H1 (cell line): ENCODE results near the gene TTC31. TPM values are rescaled to one million over a fixed set of nuclear protein-coding genes. Genes with fewer than 3 reads are reported as not detected.
A peak's percentile ranks its signal among the peaks of the same experiment; 100 is the strongest.

Source experiments
- CTCF ChIA-PET: fragments of 300-600 bp; sonication (Branson Sonifier 250); formaldehyde crosslinking; loops from one replicate; lab custom pipeline; 2021; ENCODE audit not compliant: partially characterized antibody; lab: Charles Lee
- POLR2A ChIA-PET: fragments of 300-600 bp; sonication (Branson Sonifier 250); formaldehyde crosslinking; loops from one replicate; lab custom pipeline; 2021; ENCODE audit warnings: inconsistent platforms; ENCODE audit not compliant: partially characterized antibody; lab: Charles Lee
- DNase-seq, 2 experiments: peaks; one replicate each; pipeline versions ENCODE4 v3.0.0 to v3.0.0-alpha.2; 2010 to 2022; ENCODE audit warnings: low spot score in 2 of 2, low read depth in 1 of 2, mixed read lengths in 1 of 2
- FAIRE-seq: peaks from 2 replicates; lab custom pipeline; 2011; peaks lifted over from hg19 to GRCh38; lab: Jason Lieb, UNC
- H2AFZ ChIP-seq: 2 replicates; pipeline ENCODE4 v1.8.1; 2012; ENCODE audit warnings: low read length, inconsistent platforms
- H2AK5ac ChIP-seq: 2 replicates; pipeline ENCODE4 v1.6.1; 2013; ENCODE audit warnings: low read depth, low read length
- H2BK120ac ChIP-seq: replicated peaks from 2 replicates; pipeline ENCODE3; 2013; ENCODE audit warnings: low read depth, low read length, inconsistent platforms
- H2BK12ac ChIP-seq: 2 replicates; pipeline ENCODE4 v1.6.1; 2013; ENCODE audit warnings: low read depth, low read length
- H2BK15ac ChIP-seq: 2 replicates; pipeline ENCODE4 v1.6.1; 2013; ENCODE audit warnings: low read length
- H2BK20ac ChIP-seq: 2 replicates; pipeline ENCODE4 v1.6.1; 2013; ENCODE audit warnings: low read length
- H2BK5ac ChIP-seq: 2 replicates; pipeline ENCODE4 v1.6.1; 2013; ENCODE audit warnings: low read depth, low read length
- H3K14ac ChIP-seq: 2 replicates; pipeline ENCODE4 v1.6.1; 2013; ENCODE audit warnings: inconsistent platforms; ENCODE audit not compliant: insufficient read length
- H3K18ac ChIP-seq: 2 replicates; pipeline ENCODE4 v1.6.1; 2013; ENCODE audit warnings: low read length; ENCODE audit errors: extremely low read depth
- H3K23ac ChIP-seq: 2 replicates; pipeline ENCODE4 v1.6.1; 2013; ENCODE audit warnings: inconsistent platforms; ENCODE audit not compliant: insufficient read length
- H3K23me2 ChIP-seq: 2 replicates; pipeline ENCODE4 v1.6.1; 2013; ENCODE audit warnings: low read depth, low read length
- H3K27ac ChIP-seq: 2 replicates; pipeline ENCODE4 v1.6.1; 2011; ENCODE audit warnings: low read depth, low read length, inconsistent platforms
- H3K27me3 ChIP-seq, 4 experiments: replicated peaks in 1 of 4; 1 replicate in 1 of 4; 2 replicates in 3 of 4; pipeline versions ENCODE4 v1.6.1 to v1.8.1; 2011 to 2013; ENCODE audit warnings: low read length in 3 of 4, mild to moderate bottlenecking in 3 of 4, inconsistent platforms in 2 of 4, mixed read lengths in 2 of 4, moderate library complexity in 1 of 4; ENCODE audit not compliant: control insufficient read depth in 3 of 4, insufficient read depth in 3 of 4; ENCODE audit errors: extremely low read depth in 1 of 4
- H3K36me3 ChIP-seq, 4 experiments: 2 replicates each; pipeline versions ENCODE4 v1.6.1 to v1.8.1; 2011 to 2013; ENCODE audit warnings: mild to moderate bottlenecking in 4 of 4, low read length in 3 of 4, moderate library complexity in 2 of 4, control low read depth in 1 of 4, inconsistent platforms in 1 of 4; ENCODE audit not compliant: insufficient read depth in 4 of 4, control insufficient read depth in 2 of 4
- H3K4ac ChIP-seq: replicated peaks from 2 replicates; pipeline ENCODE3; 2013; ENCODE audit warnings: low read length, low read depth, mixed read lengths, inconsistent platforms; ENCODE audit not compliant: insufficient read length
- H3K4me1 ChIP-seq, 4 experiments: replicated peaks in 1 of 4; 1 replicate in 1 of 4; 2 replicates in 3 of 4; pipeline versions ENCODE4 v1.6.1 to v1.8.1; 2011 to 2013; ENCODE audit warnings: low read length in 3 of 4, inconsistent platforms in 2 of 4, mixed read lengths in 1 of 4; ENCODE audit not compliant: insufficient read depth in 4 of 4, control insufficient read depth in 3 of 4
- H3K4me2 ChIP-seq, 2 experiments: 2 replicates each; pipeline versions ENCODE4 v1.6.1 to v1.8.1; 2011 to 2013; ENCODE audit warnings: low read depth in 2 of 2, low read length in 2 of 2, control low read depth in 1 of 2, inconsistent platforms in 1 of 2, mild to moderate bottlenecking in 1 of 2; ENCODE audit not compliant: insufficient read depth in 1 of 2
- H3K4me3 ChIP-seq, 4 experiments: fragments of 200-600, 300-600 bp in 1 of 4; sonication (generic), shearing (Covaris generic), sonication (Bioruptor Twin) in 1 of 4; 2 replicates each; pipeline versions ENCODE4 v1.5.1 to v1.8.1; 2011 to 2016; ENCODE audit warnings: low read length in 4 of 4, low read depth in 3 of 4, control low read depth in 2 of 4, inconsistent platforms in 2 of 4, mild to moderate bottlenecking in 2 of 4, mixed read lengths in 1 of 4, moderate library complexity in 1 of 4; ENCODE audit not compliant: insufficient read depth in 2 of 4; ENCODE audit errors: extremely low read depth in 1 of 4
- H3K56ac ChIP-seq: replicated peaks from 2 replicates; pipeline ENCODE3; 2013; ENCODE audit warnings: low read depth, mild to moderate bottlenecking, mixed read lengths, low read length, inconsistent platforms; ENCODE audit not compliant: insufficient read length
- H3K79me1 ChIP-seq: 2 replicates; pipeline ENCODE4 v1.6.1; 2013; ENCODE audit warnings: low read depth, low read length, control low read depth
- H3K79me2 ChIP-seq, 2 experiments: 2 replicates each; pipeline versions ENCODE4 v1.6.1 to v1.8.1; 2012 to 2013; ENCODE audit warnings: low read length in 2 of 2, mild to moderate bottlenecking in 2 of 2, inconsistent platforms in 1 of 2; ENCODE audit not compliant: insufficient read depth in 2 of 2, control insufficient read depth in 1 of 2
- H3K9ac ChIP-seq, 4 experiments: replicated peaks in 1 of 4; 1 replicate in 1 of 4; 2 replicates in 3 of 4; pipeline versions ENCODE4 v1.6.1 to v1.8.1; 2011 to 2013; ENCODE audit warnings: low read depth in 3 of 4, low read length in 3 of 4, control low read depth in 2 of 4, mild to moderate bottlenecking in 2 of 4, moderate library complexity in 2 of 4, inconsistent platforms in 1 of 4; ENCODE audit errors: extremely low read depth in 1 of 4
- H3K9me3 ChIP-seq, 2 experiments: 2 replicates each; pipeline versions ENCODE4 v1.6.1 to v1.8.1; 2012 to 2013; ENCODE audit warnings: mild to moderate bottlenecking in 2 of 2, moderate library complexity in 2 of 2, control low read depth in 1 of 2, inconsistent platforms in 1 of 2, low read depth in 1 of 2, low read length in 1 of 2, mixed read lengths in 1 of 2; ENCODE audit not compliant: insufficient read depth in 2 of 2
- H4K20me1 ChIP-seq, 2 experiments: replicated peaks in 1 of 2; 2 replicates each; pipeline versions ENCODE3 to v1.8.1; 2011 to 2013; ENCODE audit warnings: inconsistent platforms in 2 of 2, low read length in 2 of 2, mild to moderate bottlenecking in 1 of 2; ENCODE audit not compliant: insufficient read depth in 2 of 2, control insufficient read depth in 1 of 2
- H4K5ac ChIP-seq: 2 replicates; pipeline ENCODE4 v1.6.1; 2013; ENCODE audit warnings: low read length, low read depth, mixed read lengths, inconsistent platforms; ENCODE audit not compliant: insufficient read length
- H4K8ac ChIP-seq: 2 replicates; pipeline ENCODE4 v1.8.0; 2013; ENCODE audit warnings: mild to moderate bottlenecking, moderate library complexity, low read length, inconsistent platforms; ENCODE audit not compliant: insufficient read depth; ENCODE audit errors: extremely low read depth
- H4K91ac ChIP-seq: replicated peaks from 2 replicates; pipeline ENCODE3; 2013; ENCODE audit warnings: low read length, mixed read lengths, inconsistent platforms; ENCODE audit not compliant: insufficient read length
- CHD2 ChIP-seq: IDR thresholded peaks from 2 replicates; pipeline ENCODE4 v1.6.1; 2012; ENCODE audit warnings: low read length, improper control_type of control experiment
- CTCF ChIP-seq, 3 experiments: IDR thresholded peaks; 1 replicate in 2 of 3; 2 replicates in 1 of 3; pipeline versions ENCODE4 v1.5.1 to v1.6.1; 2011; ENCODE audit warnings: low read length in 3 of 3, mild to moderate bottlenecking in 3 of 3, inconsistent platforms in 2 of 3, low read depth in 1 of 3, moderate library complexity in 1 of 3; ENCODE audit not compliant: insufficient read depth in 1 of 3; ENCODE audit errors: control extremely low read depth in 1 of 3
- HDAC2 ChIP-seq, 2 experiments: fragments of 300-600 bp in 1 of 2; sonication (generic) in 1 of 2; IDR thresholded peaks; 2 replicates each; pipeline ENCODE4 v1.6.1; 2011 to 2012; ENCODE audit warnings: low read depth in 2 of 2, low read length in 2 of 2, mild to moderate bottlenecking in 2 of 2, moderate library complexity in 2 of 2, borderline replicate concordance in 1 of 2, inconsistent platforms in 1 of 2
- PHF8 ChIP-seq: fragments of 200-600 bp; sonication (generic); conservative IDR thresholded peaks from 2 replicates; pipeline ENCODE4 v1.7.1; 2012; ENCODE audit warnings: low read depth, mild to moderate bottlenecking, inconsistent platforms, low read length, moderate library complexity
- WGBS, 2 experiments: shearing (Covaris generic) in 1 of 2; methylation state at CpG; one replicate each; pipeline versions ENCODE4 v1.1.6 to v1.1.7; 2013 to 2015; ENCODE audit warnings: low lambda C conversion rate in 2 of 2, mixed read lengths in 2 of 2, inconsistent platforms in 1 of 2, low coverage in 1 of 2, missing lambda C conversion rate in 1 of 2; ENCODE audit not compliant: insufficient replicate concordance in 2 of 2, insufficient coverage in 1 of 2, insufficient read length in 1 of 2; ENCODE audit errors: extremely low coverage in 1 of 2, missing lambda C conversion rate in 1 of 2; 5-methylcytosine and 5-hydroxymethylcytosine counted together
- polyA plus RNA-seq, 7 experiments: library from polyadenylated mRNA; depleted of rRNA in 3 of 7; stranded (reverse) in 5 of 7; unstranded in 2 of 7; fragments of >200 nt in 5 of 7; fragments of 200-250 nt in 2 of 7; gene quantifications; 1 replicate in 5 of 7; 2 replicates in 1 of 7; 4 replicates in 1 of 7; pipeline versions ENCODE4 v1.2.1 to v1.2.3, GENCODE V29; 2011 to 2013; ENCODE audit warnings: missing spikeins in 2 of 7, mixed read lengths in 2 of 7
- total RNA-seq: library from RNA; stranded (reverse); fragmentation: NEBNext Ultra II Directional; extraction: Animal tissue kit (Norgen Biotek cat#: 25700); gene quantifications from 2 replicates; pipeline ENCODE4 v1.2.1, GENCODE V29; 2021

The TTC31 gene
- total and polyA plus RNA-seq, 2 of the 8 experiments (the other 6 are each of a cell fraction or from before 2014, with no cell fraction given): 28.8 to 29.9 TPM

GRCh38 chr2:74474481-74474880 lies 8.4 kb upstream of the TTC31 start:
- DNase-seq (no peak), FAIRE-seq (no peak)
- H2BK15ac ChIP-seq: no peak overlapping the region
- peaks cover 0 to 1% of the 10 kb centered on the region in 2 experiments for H4K20me1 ChIP-seq
- no peak overlapping the region for H3K56ac ChIP-seq
- H3K9me3 ChIP-seq: no peaks in the 10 kb centered on the region
- no peak overlapping the region for H4K91ac ChIP-seq
- H3K18ac ChIP-seq: no peak overlapping the region
- H2BK120ac ChIP-seq: no peak overlapping the region
- CTCF ChIA-PET: interaction anchor here (0.9 to 5.7 kb wide), 19 partner anchors 8 to 139 kb away, joined by 3 to 86 read pairs (median 5); partner anchors contain the start of genes C2orf81, CCDC142, INO80B and MOGS
- H3K4me2 ChIP-seq: no peak overlapping the region
- peaks cover 11% of the 10 kb centered on the region for H3K23me2 ChIP-seq
- H2BK20ac ChIP-seq: no peak overlapping the region
- no peak overlapping the region for H2BK5ac ChIP-seq
- H3K27ac ChIP-seq: no peak overlapping the region
- peaks cover 0 to 3% (median 2%) of the 10 kb centered on the region in 4 experiments; a peak in 3 of 7 replicates for H3K4me1 ChIP-seq
- 92% methylated on average over 6 of the region's 6 CpGs; no CpG with 5 or more reads in 1 of the 2 experiments for WGBS, 2 experiments
- peak overlapping the region; percentile 14; the same call in 1 of the 2 replicates for H4K8ac ChIP-seq
- TF ChIP-seq PHF8: no peak
- TF ChIP-seq CHD2: no peak
- no peak for TF ChIP-seq CTCF (IDR thresholded peaks at IDR 0.05; ENCODE audit: control extremely low read depth in 1 of 3, insufficient read depth in 1 of 3, low read depth in 1 of 3, low read length in 3 of 3)
- no peak for TF ChIP-seq HDAC2 (IDR thresholded peaks at IDR 0.05; ENCODE audit: borderline replicate concordance in 1 of 2, low read depth in 2 of 2, low read length in 2 of 2)
- TF ChIP-seq, all 59 proteins: peak for 0
- Histone ChIP-seq H3K79me1 (no peaks in the 10 kb centered on the region; the same call in 1 of the 2 replicates), H2AFZ (no peak overlapping the region), H2BK12ac (no peak overlapping the region), H4K5ac (no peak overlapping the region), H3K4ac (no peak overlapping the region), H3K4me3 (no peak overlapping the region), H3K9ac (no peak overlapping the region), H3K79me2 (no peaks in the 10 kb centered on the region), H3K27me3 (no peaks in the 10 kb centered on the region), H3K23ac (no peak overlapping the region), H3K36me3 (peaks cover 0 to 4% (median 2%) of the 10 kb centered on the region in 4 experiments; a peak in 6 of 8 replicates), H3K14ac (no peak overlapping the region), H2AK5ac (no peak overlapping the region)
- POLR2A ChIA-PET: interaction anchor here (1.0 to 5.2 kb wide), 4 partner anchors 7 to 29 kb away, joined by 4 to 89 read pairs (median 24); partner anchors contain the start of genes CCDC142, INO80B, TTC31 and WBP1
